HepG2 (cell line): ENCODE data around the gene CBX5. TPM values are rescaled to one million over a fixed set of nuclear protein-coding genes. Genes with fewer than 3 reads are reported as not detected.

ENCODE experiments used
- ARNTL ChIP-seq: sonication (generic); formaldehyde crosslinking; IDR thresholded peaks from 2 replicates; pipeline ENCODE4 v1.4.0; 2020; ENCODE audit warnings: mild to moderate bottlenecking, missing genetic modification reagents
- CCAR2 ChIP-seq: fragments of 200-400 bp; formaldehyde crosslinking; optimal IDR thresholded peaks from 2 replicates; pipeline ENCODE3; 2018; ENCODE audit warnings: low read depth, mild to moderate bottlenecking, low read length, moderate library complexity
- ELF4 ChIP-seq: sonication (generic); formaldehyde crosslinking; IDR thresholded peaks from 2 replicates; pipeline ENCODE4 v1.5.0; 2020; ENCODE audit warnings: missing genetic modification reagents, mild to moderate bottlenecking, moderate library complexity, borderline replicate concordance
- ISL2 ChIP-seq: sonication (generic); formaldehyde crosslinking; IDR thresholded peaks from 2 replicates; pipeline ENCODE4 v1.5.0; 2020; ENCODE audit warnings: missing genetic modification reagents
- KDM4B ChIP-seq: sonication (generic); formaldehyde crosslinking; IDR thresholded peaks from 2 replicates; pipeline ENCODE4 v1.4.0; 2020; ENCODE audit warnings: missing genetic modification reagents
- MYNN ChIP-seq: sonication (generic); formaldehyde crosslinking; IDR thresholded peaks from 2 replicates; pipeline ENCODE4 v1.4.0; 2020; ENCODE audit warnings: mild to moderate bottlenecking, low read depth, missing genetic modification reagents
- NR2F1 ChIP-seq, 2 experiments: fragments of 450-650 bp in 1 of 2; formaldehyde crosslinking in 1 of 2; IDR thresholded peaks; 2 replicates each; pipeline versions ENCODE4 v1.5.0 to v1.6.1; 2016 to 2020; ENCODE audit warnings: mild to moderate bottlenecking in 1 of 2, missing compliant biosample characterization in 1 of 2, missing genetic modification reagents in 1 of 2, moderate library complexity in 1 of 2
- NR2F6 ChIP-seq, 2 experiments: IDR thresholded peaks; 2 replicates each; pipeline ENCODE4 v1.6.1; 2016; ENCODE audit warnings: antibody characterized with exemption in 1 of 2, mild to moderate bottlenecking in 1 of 2
- PAX8 ChIP-seq: sonication (generic); formaldehyde crosslinking; IDR thresholded peaks from 2 replicates; pipeline ENCODE4 v1.8.0; 2022; ENCODE audit warnings: mild to moderate bottlenecking, missing genetic modification reagents, borderline replicate concordance
- POLR2AphosphoS2 ChIP-seq: IDR thresholded peaks from 2 replicates; pipeline ENCODE4 v1.6.1; 2011; ENCODE audit warnings: low read depth, low read length, improper control_type of control experiment
- SP2 ChIP-seq: sonication (generic); formaldehyde crosslinking; IDR thresholded peaks from 2 replicates; pipeline ENCODE4 v1.5.1; 2020; ENCODE audit warnings: mild to moderate bottlenecking, missing genetic modification reagents
- TBP ChIP-seq: sonication (generic); formaldehyde crosslinking; IDR thresholded peaks from 2 replicates; pipeline ENCODE4 v1.5.0; 2020; ENCODE audit warnings: missing genetic modification reagents
- TOE1 ChIP-seq: sonication (generic); formaldehyde crosslinking; IDR thresholded peaks from 2 replicates; pipeline ENCODE4 v1.4.0; 2020; ENCODE audit warnings: mild to moderate bottlenecking, missing genetic modification reagents
- XBP1 ChIP-seq: sonication (generic); formaldehyde crosslinking; IDR thresholded peaks from 2 replicates; pipeline ENCODE4 v1.5.0; 2020; ENCODE audit warnings: missing genetic modification reagents
- ZNF256 ChIP-seq: sonication (generic); formaldehyde crosslinking; conservative IDR thresholded peaks from 2 replicates; pipeline ENCODE4 v1.4.0; 2020; ENCODE audit warnings: missing genetic modification reagents
- ZNF354B ChIP-seq: sonication (generic); formaldehyde crosslinking; IDR thresholded peaks from 2 replicates; pipeline ENCODE4 v1.8.0; 2022; ENCODE audit warnings: mild to moderate bottlenecking, missing genetic modification reagents
- ZNF564 ChIP-seq: sonication (generic); formaldehyde crosslinking; IDR thresholded peaks from 2 replicates; pipeline ENCODE4 v1.8.1; 2023; ENCODE audit warnings: mild to moderate bottlenecking, missing genetic modification reagents
- ZNF768 ChIP-seq: sonication (generic); formaldehyde crosslinking; IDR thresholded peaks from 2 replicates; pipeline ENCODE4 v1.4.0; 2020; ENCODE audit warnings: missing genetic modification reagents
- ZNF776 ChIP-seq: sonication (generic); formaldehyde crosslinking; IDR thresholded peaks from 2 replicates; pipeline ENCODE4 v1.4.0; 2020; ENCODE audit warnings: mild to moderate bottlenecking, missing genetic modification reagents
- polyA plus RNA-seq, 8 experiments: library from polyadenylated mRNA; depleted of rRNA in 3 of 8; stranded (reverse) in 7 of 8; unstranded in 1 of 8; fragments of >200 nt; fragmentation: Illumina TruSeq in 4 of 8; extraction: Trizol in 4 of 8; gene quantifications; 2 replicates each; pipeline versions ENCODE4 v1.2.1 to v1.2.3, GENCODE V29; 2011 to 2016; ENCODE audit warnings: low read depth in 4 of 8, missing spikeins in 1 of 8, mixed read lengths in 1 of 8; ENCODE audit not compliant: insufficient read depth in 1 of 8
- total RNA-seq, 5 experiments: library from RNA; depleted of rRNA; stranded (reverse); fragments of >200 nt; fragmentation: Illumina TruSeq; extraction: Trizol; gene quantifications; 2 replicates each; pipeline ENCODE4 v1.2.3, GENCODE V29; 2016; ENCODE audit warnings: low read depth in 1 of 5
- TF ChIP-seq, protein P1 (sequence below): sonication (generic); formaldehyde crosslinking; IDR thresholded peaks from 2 replicates; pipeline ENCODE4 v1.4.0; 2020; ENCODE audit warnings: missing genetic modification reagents, borderline replicate concordance
- TF ChIP-seq, protein P2 (sequence below): sonication (generic); formaldehyde crosslinking; IDR thresholded peaks from 2 replicates; pipeline ENCODE4 v1.4.0; 2020; ENCODE audit warnings: mild to moderate bottlenecking, missing genetic modification reagents
- TF ChIP-seq, protein P3 (sequence below): sonication (generic); formaldehyde crosslinking; conservative IDR thresholded peaks from 2 replicates; pipeline ENCODE4 v1.4.0; 2020; ENCODE audit warnings: missing genetic modification reagents
- TF ChIP-seq, protein P4 (sequence below): sonication (generic); formaldehyde crosslinking; IDR thresholded peaks from 2 replicates; pipeline ENCODE4 v1.5.1; 2020; ENCODE audit warnings: mild to moderate bottlenecking, missing genetic modification reagents, borderline replicate concordance

The CBX5 gene
- total and polyA plus RNA-seq, 2 of the 13 experiments (the other 11 are each of a cell fraction or from before 2014, with no cell fraction given) = 16.0 to 22.2 TPM

DNA sequence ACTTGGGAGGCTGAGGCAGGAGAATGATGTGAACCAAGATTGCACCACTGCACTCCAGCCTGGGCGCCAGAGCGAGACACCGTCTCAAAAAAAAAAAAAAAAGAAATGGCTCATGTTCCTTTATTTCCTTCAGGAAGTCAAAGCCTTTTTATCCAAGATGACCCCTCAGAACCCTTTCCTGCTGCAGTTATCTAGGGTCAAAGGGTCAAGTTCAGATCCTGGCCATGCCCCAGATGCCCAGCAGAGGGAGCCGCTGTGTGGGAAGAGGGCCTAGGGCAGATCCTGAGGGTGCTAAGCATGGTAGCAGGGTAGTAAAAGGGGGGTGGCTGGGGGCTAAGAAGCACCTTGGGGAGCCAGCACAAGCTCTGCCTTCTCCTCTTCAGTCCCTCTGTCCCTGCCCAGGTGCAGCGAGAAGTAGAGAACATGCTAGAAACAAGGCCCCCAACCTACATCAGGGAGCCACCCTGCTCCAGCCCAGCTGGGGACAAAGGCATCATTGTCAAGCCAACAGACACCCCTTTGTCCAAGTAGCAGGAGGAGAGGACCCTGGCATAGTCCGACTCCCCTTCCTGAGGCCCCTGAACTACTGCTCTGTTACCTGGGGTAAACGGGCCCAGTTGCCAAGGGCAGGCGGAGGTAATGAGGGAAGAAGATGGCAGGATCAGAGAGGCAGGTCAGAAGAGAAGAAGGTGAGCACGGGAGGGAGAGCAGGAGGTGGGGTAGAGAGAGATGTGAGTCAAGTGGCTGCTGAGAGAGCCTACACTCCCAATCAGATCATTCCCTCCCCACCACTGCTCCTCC is 14.4 kb upstream of the CBX5 start (continued):
- TF ChIP-seq ZNF256 (no peak), POLR2AphosphoS2 (no peak), NR2F1 (CRISPR knock-in tag; IDR thresholded peaks at IDR 0.05) (peak; percentile 100), ZNF768 (CRISPR knock-in tag) (peak; percentile 56; the same call in 1 of the 2 replicates), ZNF564 (no peak), ISL2 (peak; percentile 56; the same call in 1 of the 2 replicates), KDM4B (CRISPR knock-in tag) (0 out of 2 replicates have a peak, but pooled peaks have one; percentile 30), ARNTL (CRISPR knock-in tag) (no peak; the same call in 1 of the 2 replicates), CCAR2 (no peak), XBP1 (CRISPR knock-in tag) (no peak), TOE1 (CRISPR knock-in tag) (no peak), NR2F6 (IDR thresholded peaks at IDR 0.05) (peak; percentile 100), NR2F6 (CRISPR knock-in tag; IDR thresholded peaks at IDR 0.05) (peak; percentile 100), SP2 (CRISPR knock-in tag) (peak; percentile 32; the same call in 1 of the 2 replicates), ZNF776 (CRISPR knock-in tag) (no peak), ELF4 (CRISPR knock-in tag) (no peak), ZNF354B (CRISPR knock-in tag) (no peak), TBP (CRISPR knock-in tag) (no peak), MYNN (CRISPR knock-in tag) (no peak), PAX8 (no peak)
- TF ChIP-seq, protein P1, sequence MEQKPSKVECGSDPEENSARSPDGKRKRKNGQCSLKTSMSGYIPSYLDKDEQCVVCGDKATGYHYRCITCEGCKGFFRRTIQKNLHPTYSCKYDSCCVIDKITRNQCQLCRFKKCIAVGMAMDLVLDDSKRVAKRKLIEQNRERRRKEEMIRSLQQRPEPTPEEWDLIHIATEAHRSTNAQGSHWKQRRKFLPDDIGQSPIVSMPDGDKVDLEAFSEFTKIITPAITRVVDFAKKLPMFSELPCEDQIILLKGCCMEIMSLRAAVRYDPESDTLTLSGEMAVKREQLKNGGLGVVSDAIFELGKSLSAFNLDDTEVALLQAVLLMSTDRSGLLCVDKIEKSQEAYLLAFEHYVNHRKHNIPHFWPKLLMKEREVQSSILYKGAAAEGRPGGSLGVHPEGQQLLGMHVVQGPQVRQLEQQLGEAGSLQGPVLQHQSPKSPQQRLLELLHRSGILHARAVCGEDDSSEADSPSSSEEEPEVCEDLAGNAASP (CRISPR knock-in tag) = peak; percentile 83; the same call in 1 of the 2 replicates
- TF ChIP-seq, protein P2, sequence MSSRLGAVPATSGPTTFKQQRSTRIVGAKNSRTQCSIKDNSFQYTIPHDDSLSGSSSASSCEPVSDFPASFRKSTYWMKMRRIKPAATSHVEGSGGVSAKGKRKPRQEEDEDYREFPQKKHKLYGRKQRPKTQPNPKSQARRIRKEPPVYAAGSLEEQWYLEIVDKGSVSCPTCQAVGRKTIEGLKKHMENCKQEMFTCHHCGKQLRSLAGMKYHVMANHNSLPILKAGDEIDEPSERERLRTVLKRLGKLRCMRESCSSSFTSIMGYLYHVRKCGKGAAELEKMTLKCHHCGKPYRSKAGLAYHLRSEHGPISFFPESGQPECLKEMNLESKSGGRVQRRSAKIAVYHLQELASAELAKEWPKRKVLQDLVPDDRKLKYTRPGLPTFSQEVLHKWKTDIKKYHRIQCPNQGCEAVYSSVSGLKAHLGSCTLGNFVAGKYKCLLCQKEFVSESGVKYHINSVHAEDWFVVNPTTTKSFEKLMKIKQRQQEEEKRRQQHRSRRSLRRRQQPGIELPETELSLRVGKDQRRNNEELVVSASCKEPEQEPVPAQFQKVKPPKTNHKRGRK (CRISPR knock-in tag) = no peak
- TF ChIP-seq, protein P3, sequence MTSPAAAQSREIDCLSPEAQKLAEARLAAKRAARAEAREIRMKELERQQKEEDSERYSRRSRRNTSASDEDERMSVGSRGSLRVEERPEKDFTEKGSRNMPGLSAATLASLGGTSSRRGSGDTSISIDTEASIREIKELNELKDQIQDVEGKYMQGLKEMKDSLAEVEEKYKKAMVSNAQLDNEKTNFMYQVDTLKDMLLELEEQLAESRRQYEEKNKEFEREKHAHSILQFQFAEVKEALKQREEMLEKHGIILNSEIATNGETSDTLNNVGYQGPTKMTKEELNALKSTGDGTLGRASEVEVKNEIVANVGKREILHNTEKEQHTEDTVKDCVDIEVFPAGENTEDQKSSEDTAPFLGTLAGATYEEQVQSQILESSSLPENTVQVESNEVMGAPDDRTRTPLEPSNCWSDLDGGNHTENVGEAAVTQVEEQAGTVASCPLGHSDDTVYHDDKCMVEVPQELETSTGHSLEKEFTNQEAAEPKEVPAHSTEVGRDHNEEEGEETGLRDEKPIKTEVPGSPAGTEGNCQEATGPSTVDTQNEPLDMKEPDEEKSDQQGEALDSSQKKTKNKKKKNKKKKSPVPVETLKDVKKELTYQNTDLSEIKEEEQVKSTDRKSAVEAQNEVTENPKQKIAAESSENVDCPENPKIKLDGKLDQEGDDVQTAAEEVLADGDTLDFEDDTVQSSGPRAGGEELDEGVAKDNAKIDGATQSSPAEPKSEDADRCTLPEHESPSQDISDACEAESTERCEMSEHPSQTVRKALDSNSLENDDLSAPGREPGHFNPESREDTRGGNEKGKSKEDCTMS (CRISPR knock-in tag) = no peak
- TF ChIP-seq, protein P4, sequence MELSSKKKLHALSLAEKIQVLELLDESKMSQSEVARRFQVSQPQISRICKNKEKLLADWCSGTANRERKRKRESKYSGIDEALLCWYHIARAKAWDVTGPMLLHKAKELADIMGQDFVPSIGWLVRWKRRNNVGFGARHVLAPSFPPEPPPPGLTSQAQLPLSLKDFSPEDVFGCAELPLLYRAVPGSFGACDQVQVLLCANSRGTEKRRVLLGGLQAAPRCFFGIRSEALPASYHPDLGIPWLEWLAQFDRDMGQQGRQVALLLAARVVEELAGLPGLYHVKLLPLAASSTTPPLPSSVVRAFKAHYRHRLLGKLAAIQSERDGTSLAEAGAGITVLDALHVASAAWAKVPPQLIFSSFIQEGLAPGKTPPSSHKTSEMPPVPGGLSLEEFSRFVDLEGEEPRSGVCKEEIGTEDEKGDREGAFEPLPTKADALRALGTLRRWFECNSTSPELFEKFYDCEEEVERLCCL (CRISPR knock-in tag) = no peak
